Measurements from ENCODE around the gene COLEC11.

DNA sequence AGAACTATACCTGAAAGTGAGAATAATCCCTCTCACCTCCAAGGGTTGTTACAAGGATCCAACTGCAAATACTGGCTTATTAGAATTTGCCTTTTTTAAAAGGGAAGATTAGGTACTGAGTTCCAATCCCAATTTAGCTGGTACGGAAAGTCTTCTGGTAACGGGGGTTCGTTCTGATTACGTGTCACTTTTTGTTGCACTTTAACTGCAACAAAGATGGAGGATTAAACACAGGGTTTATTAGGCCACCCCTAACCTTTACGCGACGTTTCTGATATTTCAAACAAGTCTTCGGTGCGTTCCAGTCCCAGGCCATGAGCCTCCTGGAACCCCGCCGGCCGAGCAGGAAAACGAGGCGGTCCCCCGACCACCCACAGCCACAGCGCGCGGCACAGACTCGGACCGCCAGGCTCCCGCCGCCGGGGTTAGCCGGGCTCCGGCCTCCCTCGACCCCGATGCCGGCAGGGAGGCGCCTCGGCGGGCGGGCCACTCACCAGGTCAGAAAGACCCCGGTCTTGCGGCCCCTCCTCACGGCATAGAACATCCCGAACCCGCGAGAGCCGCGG, 37.2 kb upstream of the COLEC11 start:
- TF ChIP-seq, protein P1, sequence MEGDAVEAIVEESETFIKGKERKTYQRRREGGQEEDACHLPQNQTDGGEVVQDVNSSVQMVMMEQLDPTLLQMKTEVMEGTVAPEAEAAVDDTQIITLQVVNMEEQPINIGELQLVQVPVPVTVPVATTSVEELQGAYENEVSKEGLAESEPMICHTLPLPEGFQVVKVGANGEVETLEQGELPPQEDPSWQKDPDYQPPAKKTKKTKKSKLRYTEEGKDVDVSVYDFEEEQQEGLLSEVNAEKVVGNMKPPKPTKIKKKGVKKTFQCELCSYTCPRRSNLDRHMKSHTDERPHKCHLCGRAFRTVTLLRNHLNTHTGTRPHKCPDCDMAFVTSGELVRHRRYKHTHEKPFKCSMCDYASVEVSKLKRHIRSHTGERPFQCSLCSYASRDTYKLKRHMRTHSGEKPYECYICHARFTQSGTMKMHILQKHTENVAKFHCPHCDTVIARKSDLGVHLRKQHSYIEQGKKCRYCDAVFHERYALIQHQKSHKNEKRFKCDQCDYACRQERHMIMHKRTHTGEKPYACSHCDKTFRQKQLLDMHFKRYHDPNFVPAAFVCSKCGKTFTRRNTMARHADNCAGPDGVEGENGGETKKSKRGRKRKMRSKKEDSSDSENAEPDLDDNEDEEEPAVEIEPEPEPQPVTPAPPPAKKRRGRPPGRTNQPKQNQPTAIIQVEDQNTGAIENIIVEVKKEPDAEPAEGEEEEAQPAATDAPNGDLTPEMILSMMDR (IDR thresholded peaks at IDR 0.05) = no peak
- TF ChIP-seq POLR2AphosphoS5 (IDR thresholded peaks at IDR 0.05; ENCODE audit: insufficient read depth in 1 of 2, low read depth in 1 of 2) = no peak
